Measurements from ENCODE around the gene PHOX2A.

The PHOX2A gene

GRCh38 chr11:72265951-72266350 is 22.0 kb upstream of the PHOX2A start:
- TF ChIP-seq, protein P1, sequence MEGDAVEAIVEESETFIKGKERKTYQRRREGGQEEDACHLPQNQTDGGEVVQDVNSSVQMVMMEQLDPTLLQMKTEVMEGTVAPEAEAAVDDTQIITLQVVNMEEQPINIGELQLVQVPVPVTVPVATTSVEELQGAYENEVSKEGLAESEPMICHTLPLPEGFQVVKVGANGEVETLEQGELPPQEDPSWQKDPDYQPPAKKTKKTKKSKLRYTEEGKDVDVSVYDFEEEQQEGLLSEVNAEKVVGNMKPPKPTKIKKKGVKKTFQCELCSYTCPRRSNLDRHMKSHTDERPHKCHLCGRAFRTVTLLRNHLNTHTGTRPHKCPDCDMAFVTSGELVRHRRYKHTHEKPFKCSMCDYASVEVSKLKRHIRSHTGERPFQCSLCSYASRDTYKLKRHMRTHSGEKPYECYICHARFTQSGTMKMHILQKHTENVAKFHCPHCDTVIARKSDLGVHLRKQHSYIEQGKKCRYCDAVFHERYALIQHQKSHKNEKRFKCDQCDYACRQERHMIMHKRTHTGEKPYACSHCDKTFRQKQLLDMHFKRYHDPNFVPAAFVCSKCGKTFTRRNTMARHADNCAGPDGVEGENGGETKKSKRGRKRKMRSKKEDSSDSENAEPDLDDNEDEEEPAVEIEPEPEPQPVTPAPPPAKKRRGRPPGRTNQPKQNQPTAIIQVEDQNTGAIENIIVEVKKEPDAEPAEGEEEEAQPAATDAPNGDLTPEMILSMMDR (IDR thresholded peaks at IDR 0.05; ENCODE audit: control insufficient read depth, insufficient read depth, low read depth, low read length, missing control alignments): no peak
- no peak for DNase-seq (ENCODE audit: low read depth)

GRCh38 chr11:72263361-72263760 is 19.4 kb upstream of the PHOX2A start:
- no peak overlapping the region for H3K4me3 ChIP-seq (ENCODE audit: control insufficient read depth, low read depth, low read length)
- TF ChIP-seq, protein P1 (IDR thresholded peaks at IDR 0.05; ENCODE audit: control insufficient read depth, insufficient read depth, low read depth, low read length, missing control alignments): no peak
- DNase-seq (ENCODE audit: low read depth): peak; percentile 23

More at GRCh38 chr11:72265951-72266350, 22.0 kb upstream of the PHOX2A start:
- H3K4me3 ChIP-seq (ENCODE audit: control insufficient read depth, low read depth, low read length): no peak overlapping the region

DNA sequence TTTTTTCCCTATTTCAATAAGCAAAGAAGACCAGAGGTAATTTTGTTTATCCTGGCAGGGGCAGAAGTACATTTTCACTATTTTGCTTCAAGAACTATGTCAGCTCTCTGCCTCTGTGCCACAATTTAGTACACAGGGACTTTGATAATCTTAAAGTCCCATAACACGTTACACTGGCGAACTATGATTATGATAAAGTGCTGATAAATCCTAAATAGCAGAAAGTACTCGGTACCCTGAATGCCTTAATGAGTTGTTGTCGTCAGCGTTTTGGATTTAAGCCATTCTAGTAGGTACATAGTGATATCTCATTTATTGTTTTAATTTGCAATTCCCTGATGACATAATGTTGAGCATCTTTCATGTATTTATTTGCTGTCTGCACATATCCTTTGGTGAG is 16.6 kb upstream of the PHOX2A start:
- no peak for DNase-seq (ENCODE audit: low read depth)
- no peak overlapping the region for H3K4me3 ChIP-seq (ENCODE audit: control insufficient read depth, low read depth, low read length)
- TF ChIP-seq, protein P1 (IDR thresholded peaks at IDR 0.05; ENCODE audit: control insufficient read depth, insufficient read depth, low read depth, low read length, missing control alignments): no peak

DNA sequence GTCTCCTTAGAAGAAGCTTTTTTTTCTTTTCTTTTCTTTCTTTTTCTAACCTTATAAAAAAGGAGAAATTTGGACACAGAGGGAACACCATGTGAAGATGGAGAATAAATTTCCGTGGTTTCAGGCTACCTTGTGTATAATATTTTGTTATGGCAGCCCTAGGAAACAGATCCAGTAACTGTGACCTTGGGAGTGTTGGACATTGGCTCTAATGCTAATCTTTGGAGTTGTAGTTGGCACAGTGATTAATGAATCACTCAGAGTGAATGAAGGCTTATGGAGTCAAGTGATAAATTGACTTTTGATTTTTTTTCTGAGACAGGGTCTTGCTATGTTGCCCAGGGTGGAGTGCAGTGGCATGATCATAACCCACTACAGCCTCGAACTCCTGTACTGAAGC is 15.5 kb upstream of the PHOX2A start:
- TF ChIP-seq, protein P1 (IDR thresholded peaks at IDR 0.05; ENCODE audit: control insufficient read depth, insufficient read depth, low read depth, low read length, missing control alignments): no peak
- H3K4me3 ChIP-seq (ENCODE audit: control insufficient read depth, low read depth, low read length): no peak overlapping the region
- DNase-seq (ENCODE audit: low read depth): no peak

DNA sequence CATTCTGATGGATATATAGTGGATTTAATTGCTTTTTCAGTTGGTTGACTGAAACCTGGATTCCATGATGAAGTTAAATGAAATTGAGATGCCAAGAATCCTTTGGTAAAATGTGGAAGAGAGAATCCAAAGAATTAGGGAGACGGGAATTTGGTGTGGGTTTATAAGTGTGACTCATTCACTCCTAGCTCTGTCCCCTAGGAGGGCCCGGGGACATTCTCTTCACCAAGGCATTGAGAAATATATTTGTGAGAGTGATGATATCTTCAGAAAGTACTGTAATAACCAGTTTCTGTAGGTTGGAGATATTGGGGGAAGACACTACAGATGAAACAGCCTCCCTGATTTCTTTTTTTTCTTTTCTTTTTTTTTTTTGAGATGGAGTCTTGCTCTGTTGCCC is 13.6 kb upstream of the PHOX2A start:
- H3K4me3 ChIP-seq (ENCODE audit: control insufficient read depth, low read depth, low read length): no peak overlapping the region
- no peak for DNase-seq (ENCODE audit: low read depth)
- TF ChIP-seq, protein P1 (IDR thresholded peaks at IDR 0.05; ENCODE audit: control insufficient read depth, insufficient read depth, low read depth, low read length, missing control alignments): no peak

- no peak overlapping the region for H3K4me3 ChIP-seq (ENCODE audit: control insufficient read depth, low read depth, low read length)
- no peak for DNase-seq (ENCODE audit: low read depth)
- TF ChIP-seq, protein P1 (IDR thresholded peaks at IDR 0.05; ENCODE audit: control insufficient read depth, insufficient read depth, low read depth, low read length, missing control alignments): no peak
Measured at GRCh38 chr11:72254299-72254993, 10.5 kb upstream of the PHOX2A start.

Measured in AG09309 (cell line).